ENCODE results near the gene SERF2.
"Not testable (repeated sequence)": the region's sequence is repeated elsewhere in the genome, so short reads cannot be mapped to it uniquely, and the experiment has no call there.

Gene SERF2

DNA sequence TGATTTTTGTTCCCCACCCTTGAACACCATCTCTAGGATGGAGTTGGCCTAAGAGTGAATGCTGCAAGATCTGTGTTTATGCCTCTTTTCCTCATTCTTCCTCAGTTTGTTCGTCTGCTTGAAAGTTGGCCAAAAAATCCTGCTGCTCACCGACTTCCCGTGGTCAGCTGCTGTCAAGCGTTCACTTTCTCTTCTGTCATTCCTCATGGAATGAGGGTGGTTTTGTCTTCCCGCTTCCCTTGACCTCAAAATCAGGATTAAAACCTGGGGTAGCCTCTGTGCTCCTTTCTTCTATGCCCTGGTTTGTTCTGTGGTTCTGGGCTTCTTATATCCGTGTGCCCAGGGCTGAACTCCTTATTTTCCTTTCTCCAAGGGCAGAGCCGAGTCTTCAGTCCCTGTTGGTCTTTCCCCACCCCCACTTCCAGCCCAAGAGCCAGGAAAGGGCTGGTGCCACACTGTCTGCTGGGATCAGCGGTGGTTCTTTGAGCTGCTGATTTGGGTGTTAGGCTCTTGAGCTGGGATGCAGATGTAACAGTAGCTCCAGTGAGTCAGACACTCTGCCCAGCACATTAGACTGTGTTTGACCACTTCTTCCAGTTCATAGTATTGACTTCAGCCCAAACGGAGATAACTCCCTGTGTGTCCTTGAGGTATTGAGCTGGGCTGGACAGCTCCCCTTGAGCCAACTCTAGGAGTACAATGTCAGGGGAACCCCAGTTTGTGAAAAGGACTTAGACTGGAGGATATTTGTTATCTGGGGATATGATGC, 2.3 kb downstream of the SERF2 start:
- peak; percentile 33 for DNase-seq (ENCODE audit: low read depth)

DNA sequence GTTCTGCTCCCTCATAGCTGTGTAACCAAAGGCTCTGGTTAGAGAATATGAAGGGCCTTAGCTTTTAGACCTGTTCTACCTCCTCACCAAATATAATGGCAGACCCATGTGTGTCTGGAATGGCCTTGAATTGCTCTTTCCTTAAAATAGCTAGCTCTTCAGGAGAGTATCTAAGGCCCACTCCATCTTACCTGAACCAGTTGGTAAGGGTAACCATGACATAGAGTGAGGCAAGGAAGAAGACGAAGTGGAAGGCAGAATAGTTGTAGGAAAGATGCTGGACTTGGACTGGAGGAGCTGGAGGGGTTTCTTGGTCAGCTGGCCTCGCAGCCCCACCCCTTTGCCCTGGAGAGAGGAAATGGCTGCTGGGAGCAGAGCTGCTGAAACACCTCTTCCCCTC, 3.1 kb downstream of the SERF2 start:
- no peak for DNase-seq (ENCODE audit: low read depth)

DNA sequence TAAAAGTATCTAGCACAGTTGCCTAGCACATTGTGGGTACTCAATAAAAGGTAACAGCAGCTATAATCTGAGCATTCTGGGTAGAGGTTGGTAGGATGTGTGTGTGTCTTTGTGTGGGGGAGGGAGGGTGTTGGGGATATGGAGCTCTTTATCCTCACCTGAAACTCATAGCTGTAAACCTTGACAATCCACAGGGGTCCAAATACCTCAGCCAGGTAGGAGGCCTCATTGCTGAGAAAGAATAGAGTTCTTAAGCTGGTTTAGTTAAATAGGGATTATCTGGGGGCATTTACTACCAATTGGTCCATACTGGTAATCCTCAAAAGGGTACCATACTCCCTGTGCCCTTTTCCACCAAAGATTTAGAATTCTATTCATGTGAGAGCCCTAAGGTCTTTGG, 3.9 kb downstream of the SERF2 start:
- DNase-seq (ENCODE audit: low read depth) = no peak

DNA sequence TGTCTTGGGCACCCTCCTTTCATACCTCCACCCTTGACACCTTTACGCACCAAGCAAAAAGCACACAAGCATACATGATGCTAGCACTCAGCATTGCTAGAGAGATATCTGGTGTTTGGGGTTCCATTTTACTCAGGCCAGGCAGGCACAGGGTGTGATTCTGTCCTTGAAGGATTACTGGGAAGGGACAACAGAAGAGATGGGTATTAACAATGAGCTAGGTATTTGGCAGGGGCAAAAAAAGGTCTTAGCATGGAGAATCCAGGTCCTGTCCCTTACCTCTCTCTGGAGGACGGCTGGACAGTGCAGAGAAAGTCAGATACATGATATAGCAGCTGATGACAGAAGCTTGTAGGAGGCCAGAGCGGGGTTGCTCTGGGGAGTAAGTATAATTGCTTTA, 4.4 kb downstream of the SERF2 start:
- no peak for DNase-seq (ENCODE audit: low read depth)

DNA sequence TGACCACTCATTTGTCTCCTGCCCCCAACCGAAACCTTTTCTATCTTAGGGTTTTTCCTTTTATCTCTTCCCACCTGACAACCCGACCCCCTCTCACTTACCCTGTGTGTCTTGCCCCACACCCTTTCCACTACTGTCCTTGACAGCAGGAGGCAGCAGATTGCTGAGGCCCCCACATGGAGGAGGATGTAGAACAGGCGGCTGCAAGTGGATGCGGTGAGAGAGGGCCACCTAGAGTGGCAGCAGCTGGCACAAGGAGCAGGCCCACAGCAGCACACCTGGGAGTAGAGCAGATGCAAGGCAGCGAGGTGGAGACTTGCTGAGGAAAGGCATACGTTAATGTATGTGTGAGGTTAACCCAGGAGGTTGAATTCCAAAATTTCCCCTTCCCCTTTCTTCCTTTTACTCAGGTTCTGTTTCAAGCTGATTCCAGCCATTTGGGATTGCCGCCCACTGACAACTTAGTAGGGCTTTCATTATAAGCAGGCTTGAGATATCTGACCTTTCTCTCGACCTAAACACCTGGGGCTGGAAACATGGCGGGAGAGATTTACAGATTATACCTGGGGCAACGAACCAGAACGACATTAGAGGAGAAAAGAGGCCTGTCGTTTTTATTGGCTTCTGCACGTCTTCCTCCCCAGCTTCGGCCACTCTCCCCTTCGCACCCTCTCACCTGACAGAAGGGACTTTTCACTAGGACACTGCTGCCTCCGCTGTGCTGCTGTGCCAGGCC, 7.3 kb downstream of the SERF2 start:
- no peak for DNase-seq (ENCODE audit: low read depth)

DNA sequence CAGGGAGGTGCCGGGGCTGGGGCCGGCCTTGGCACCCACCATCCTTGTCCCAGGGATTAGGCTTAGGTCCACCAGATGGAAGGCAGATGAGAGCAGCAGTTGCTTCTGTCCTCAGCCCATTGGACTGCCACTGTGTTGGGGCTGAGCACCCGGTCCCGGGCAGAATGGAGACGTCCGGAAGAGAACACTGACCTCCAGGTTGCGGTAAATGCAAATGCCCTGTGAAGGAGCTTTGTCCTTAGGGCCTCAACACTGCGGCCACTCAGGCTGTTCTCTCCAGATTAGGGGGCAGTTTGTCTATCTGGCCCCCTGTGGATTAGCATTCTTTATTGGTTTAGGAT, 7.8 kb downstream of the SERF2 start, which contains the start of gene SERINC4:
Gene SERINC4, minus strand, starts transcription at position 276 of the 341 bp plus-strand sequence. Its CDS starts 234 bp downstream, at position 42.
- no peak for DNase-seq (ENCODE audit: low read depth)

DNA sequence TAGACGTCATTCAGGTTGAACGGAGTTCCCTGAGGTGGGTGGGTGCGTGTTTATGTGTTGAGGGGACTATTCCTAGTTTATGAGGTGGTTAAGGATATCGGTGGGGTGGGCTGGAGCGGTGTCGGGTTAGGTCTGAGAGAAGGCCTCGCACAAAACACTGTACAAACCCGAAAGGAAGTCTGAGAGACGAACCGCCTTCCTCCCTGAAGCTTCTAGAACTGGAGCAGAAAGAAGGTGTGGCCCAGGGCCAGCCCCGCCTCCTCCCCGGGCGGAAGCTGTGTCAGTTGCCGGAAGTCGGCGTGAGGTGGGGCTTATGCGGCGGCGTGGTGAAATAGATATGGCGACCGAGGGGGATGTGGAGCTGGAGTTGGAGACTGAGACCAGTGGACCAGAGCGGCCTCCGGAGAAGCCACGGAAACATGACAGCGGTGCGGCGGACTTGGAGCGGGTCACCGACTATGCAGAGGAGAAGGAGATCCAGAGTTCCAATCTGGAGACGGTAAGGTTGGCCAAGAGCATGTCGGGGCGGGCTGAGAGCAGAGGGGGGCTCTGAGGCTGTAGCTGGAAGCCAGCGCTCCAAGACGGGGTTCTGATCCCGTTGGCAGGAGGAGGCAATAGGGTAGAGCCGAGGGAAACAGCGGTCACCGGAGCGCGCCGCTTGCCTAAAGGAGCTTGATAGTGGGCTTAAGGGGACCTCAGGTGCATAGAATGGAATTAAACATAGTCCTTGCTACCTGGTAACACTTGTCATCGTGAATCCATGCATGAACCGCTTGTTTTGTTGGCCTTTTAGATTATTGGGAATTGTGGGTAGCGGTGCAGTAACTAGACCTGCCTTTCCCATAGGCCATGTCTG, 8.4 kb downstream of the SERF2 start, which contains the start of gene HYPK:
Gene HYPK, plus strand, starts transcription at position 314 of the 856 bp plus-strand sequence. Its CDS starts 24 bp downstream, at position 338.
- peak; percentile 90 for DNase-seq (ENCODE audit: low read depth)

DNA sequence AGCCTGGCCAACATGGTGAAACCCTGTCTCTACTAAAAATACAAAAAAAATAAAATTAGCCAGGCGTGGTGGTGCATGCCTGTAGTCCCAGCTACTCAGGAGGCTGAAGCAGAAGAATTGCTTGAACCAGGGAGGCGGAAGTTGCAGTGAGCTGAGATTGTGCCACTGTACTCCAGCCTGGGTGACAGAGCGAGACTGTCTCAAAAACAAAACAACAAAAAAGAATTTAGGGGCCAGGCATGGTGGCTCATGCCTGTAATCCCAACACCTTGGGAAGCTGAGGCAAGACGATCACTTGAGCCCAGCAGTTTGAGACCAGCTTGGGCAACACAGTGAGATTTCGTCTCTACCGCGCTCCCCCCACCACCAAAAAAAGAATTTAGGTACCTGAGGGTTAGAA, 10.6 kb downstream of the SERF2 start:
- not testable (repeated sequence) for DNase-seq (ENCODE audit: low read depth)

DNA sequence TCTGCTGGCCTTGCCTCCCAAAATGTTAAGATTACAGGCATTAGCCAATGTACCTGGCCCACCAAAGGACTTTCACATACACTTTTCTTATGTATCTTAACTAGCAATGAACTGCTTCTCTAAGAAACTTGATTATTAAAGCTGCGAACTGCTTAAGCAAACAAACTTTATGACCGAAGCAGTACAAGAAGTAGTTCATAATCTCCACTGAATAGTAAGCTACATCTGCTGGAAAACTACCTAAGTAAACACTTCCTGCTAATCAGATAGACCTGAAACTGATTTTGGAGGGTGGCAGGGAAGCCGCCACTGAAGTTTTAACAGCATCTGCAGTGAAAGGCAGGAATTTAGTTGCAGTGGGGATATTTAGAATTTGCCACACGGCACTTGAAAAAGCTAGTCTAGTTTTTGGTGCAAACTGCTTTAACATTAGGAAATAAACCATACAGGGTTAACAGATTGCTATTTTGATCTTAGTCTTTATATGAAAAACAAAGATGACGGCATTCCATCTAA, 16.4 kb downstream of the SERF2 start:
- no peak for DNase-seq (ENCODE audit: low read depth)

DNA sequence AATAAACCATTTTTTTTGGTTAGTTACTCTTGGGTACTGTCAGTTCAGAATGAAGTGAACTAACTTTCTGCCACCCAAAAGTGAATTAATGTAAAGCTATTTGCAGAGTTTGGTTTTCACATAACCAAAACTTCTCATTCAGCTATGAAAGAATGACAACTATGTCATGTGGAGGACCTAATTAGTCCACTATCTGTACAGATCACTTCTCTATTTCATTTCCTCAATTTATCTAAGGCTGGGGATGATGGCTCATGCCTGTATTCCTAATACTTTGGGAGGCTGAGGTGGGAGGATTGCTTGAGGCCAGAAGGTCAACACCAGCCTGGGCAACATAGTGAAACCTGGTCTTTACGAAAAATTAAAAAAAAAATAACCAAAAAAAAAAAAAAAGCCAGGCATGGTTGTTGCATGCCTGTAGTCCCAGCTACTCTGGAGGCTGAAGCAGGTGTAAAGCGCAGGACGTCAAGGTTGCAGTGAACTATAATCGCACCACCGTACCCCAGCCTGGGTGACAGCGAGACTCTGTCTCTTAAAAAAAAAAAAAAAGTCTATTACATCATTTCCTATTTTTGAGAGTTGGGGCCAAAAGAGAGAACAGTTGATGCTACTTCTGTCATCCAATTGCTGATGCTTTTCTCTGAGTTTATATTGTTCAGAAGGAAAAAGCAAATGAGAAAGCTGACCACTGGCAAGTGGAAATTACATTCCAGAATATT, 17.0 kb downstream of the SERF2 start:
- no peak for DNase-seq (ENCODE audit: low read depth)

DNA sequence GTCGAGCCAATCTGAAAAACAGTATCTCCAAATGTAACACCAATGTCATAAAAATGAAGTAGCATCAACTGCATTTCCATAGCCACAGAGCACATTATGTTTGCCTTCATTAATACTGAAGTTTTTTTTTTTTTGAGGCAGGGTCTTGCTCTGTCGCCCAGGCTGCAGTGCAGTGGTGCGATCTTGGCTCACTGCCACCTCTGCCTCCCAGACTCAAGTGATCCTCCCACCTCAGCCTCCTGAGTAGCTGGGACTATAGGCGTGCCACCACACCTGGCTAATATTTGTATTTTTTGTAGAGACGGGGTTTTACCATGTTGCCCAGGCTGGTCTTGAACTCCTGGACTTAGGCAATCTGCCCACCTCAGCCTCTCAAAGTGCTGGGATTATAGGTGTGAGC, 22.9 kb downstream of the SERF2 start:
- DNase-seq (ENCODE audit: low read depth) = not testable (repeated sequence)

DNA sequence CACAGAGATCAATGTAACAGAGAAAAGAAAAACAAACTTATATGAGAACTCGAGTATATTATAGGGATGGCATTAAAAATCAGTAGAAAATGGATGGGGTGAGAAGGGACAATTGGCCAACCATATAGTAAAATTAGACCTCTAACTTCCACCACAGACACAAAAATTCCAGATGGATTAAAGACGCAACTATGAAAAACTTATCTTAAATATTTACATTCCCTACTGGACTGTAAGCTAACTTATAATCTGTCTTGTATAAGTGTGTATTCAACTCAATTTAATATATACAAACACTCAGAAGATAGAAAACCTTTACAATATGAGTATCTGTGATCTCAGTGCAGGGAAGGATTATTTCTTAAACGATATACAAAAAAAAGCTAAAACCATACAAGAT, 29.4 kb downstream of the SERF2 start:
- no peak for DNase-seq (ENCODE audit: low read depth)

DNA sequence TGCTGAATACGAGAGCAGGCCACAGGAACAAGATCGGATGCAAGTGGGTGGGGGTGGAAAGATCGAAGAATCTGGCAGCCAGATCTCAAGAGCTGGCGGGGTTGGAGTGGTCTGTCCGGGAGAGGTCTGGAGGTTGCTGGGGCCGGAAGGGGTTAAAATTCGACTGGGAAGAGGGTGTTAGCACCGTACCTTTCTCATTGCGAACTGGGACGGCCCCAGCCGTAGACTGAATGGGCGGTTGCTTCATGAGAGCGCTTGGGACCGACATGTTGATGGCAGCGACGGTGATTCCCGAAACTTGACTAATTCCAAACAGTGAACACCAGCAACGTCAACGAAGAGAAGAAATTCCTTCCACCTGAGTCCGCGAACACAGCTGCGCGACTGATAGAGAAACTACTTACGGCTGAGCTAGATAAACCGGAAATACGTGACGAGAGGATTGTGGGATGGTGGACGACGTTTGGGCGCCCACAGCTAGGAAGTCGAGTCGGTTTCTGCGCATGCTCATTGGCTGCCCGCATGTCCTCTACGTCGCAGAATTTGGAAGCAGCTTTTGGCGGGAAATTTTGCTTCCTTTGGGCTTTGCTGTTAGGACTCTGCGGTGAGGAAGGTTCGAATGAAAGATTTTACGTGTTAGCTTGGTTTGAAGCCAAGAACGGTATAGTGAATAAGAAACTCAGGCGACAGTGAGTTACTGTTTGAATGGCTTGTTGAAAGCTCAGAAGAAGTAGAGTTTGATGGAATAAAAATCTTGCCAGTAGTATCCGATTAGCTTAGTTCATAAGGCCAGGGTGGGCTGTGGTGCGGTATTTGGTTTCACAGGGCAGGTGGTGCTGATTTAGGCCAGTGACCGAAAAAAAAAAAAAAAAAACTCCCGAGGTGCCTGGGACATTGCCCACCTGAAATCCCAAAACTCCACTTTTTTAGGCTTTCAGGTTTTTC, 32.5 kb downstream of the SERF2 start, which contains the start of gene MFAP1:
Gene MFAP1, minus strand, starts transcription at position 389 of the 945 bp plus-strand sequence. Its CDS starts 121 bp downstream, at position 268.
- DNase-seq (ENCODE audit: low read depth) = peak; percentile 96

DNA sequence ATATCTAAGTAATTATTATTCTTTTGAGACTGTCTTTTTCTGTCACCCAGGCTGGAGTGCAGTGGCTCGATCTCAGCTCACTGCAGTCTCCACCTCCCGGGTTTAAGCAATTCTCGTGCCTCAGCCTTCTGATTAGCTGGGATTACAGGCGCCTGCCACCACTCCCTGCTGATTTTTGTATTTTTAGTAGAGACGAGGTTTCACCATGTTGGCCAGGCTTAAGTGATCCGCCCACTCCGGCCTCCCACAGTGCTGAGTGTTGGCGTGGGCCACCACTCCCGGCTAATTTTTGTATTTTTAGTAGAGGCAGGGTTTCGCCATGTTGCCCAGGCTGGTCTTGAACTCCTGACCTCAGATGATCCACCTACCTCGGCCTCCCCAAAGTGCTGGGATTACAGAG, 33.2 kb downstream of the SERF2 start:
- DNase-seq (ENCODE audit: low read depth) = not testable (repeated sequence)

DNA sequence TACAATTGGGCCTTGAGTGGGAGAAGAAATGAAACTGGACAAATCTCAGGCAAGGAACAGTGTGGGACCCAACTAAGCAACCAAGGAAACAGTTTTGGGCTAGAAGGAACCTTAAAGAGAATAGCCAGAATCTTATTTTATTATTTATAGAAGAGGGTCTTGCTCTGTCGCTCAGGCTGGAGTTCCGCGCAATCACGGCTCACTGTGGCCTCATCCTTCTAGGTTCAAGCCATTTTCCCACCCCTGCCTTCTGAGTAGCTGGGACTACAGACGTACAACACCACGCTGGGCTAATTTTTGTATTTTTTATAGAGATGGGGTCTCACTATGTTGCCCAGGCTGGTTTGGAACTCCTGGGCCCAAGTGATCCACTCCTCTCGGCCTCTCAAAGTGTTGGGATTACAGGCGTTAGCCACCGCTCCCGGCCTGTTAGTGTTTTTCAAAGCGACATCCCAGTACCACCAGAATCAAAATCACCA, 33.9 kb downstream of the SERF2 start:
- no peak for DNase-seq (ENCODE audit: low read depth)

DNA sequence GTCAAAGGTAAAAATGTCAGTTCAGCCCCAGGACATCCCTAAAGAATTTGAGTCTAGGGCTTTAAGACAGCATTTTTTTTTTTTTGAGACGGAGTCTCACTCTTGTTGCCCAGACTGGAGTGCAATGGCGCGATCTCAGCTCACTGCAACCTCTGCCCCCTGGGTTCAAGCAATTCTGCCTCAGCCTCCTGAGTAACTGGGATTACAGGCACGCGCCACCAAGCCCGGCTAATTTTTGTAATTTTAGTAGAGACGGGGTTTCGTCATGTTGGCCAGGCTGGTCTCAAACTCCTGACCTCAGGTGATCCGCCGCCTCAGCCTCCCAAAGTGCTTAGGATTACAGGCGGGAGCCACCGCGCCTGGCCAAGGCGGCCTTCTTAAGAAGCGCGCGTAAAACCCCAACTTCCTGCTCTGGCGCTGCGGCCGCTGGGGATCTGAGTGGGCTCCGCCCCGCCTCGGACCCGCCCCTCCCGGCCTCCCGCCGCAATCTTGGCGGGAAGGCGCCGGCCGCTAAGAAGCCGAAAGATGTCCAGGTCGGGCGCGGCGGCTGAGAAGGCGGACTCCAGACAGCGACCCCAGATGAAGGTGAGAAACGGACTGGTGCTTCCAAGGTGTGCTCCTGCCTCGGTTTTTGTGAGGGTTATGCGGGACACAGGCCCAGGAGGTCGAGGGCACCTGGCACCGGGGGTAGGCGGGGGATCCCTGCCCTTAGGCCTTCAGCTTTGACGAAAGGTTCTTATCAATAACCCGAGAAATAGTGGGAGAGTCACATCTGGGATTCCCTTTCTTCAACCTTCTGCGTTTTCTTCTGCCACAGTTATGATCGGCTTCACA, 34.6 kb downstream of the SERF2 start, which contains the start of gene WDR76:
Gene WDR76, plus strand, starts transcription at position 495 of the 834 bp plus-strand sequence. Its CDS starts 31 bp downstream, at position 526.
- peak; percentile 75 for DNase-seq (ENCODE audit: low read depth)

DNA sequence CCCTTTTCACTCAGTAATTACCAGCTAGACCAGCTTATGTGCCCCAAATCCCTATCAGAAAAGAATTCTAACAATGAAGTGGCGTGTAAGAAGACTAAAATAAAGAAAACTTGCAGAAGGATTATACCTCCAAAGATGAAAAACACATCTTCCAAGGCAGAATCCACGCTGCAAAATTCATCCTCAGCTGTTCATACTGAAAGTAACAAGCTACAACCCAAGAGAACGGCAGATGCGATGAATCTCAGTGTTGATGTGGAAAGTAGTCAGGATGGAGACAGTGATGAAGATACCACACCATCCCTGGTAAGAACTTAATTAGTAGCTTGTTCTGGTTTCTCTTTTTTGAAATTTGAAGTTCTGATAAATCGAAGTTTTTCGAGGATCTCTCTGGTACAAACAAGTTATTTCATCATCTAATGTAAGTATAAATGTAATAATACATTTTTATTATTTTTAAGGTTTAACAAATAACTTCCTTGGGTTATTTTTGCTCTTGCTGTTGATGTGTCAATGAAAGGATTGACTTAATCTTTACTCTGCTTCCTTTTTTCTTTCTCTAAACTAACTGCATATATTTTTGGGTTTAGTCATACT, 36.0 kb downstream of the SERF2 start:
- DNase-seq (ENCODE audit: low read depth) = peak; percentile 2

DNA sequence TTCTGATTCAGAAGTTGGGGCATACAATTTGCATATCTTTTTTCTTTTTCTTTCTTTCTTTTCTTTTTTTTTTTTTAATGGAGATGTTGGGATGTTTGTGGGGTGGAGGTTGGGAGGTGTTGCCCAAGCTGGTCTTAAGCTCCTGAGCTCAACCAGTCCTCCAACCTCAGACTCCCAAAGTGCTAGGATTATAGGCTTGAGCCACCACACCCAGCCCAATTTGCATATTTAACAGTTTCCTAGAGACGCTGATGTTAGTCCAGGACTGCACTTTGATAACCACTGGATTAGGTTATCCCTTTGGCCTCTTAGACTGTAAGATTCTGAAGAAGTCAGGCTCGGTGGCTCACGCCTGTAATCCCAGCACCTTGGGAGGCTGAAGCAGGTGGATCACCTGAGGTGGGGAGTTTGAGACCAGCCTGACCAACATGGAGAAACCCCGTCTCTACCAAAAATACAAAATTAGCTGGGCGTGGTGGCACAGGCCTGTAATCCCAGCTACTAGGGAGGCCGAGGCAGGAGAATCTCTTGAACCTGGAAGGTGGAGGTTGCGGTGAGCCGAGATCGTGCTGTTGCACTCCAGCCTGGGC, 37.9 kb downstream of the SERF2 start:
- DNase-seq (ENCODE audit: low read depth) = not testable (repeated sequence)

Data from fibroblast of gingiva (primary cell).